Activated CD4-positive, alpha-beta memory T cell treated with anti-CD3 and anti-CD28 coated beads, Interleukin-2, amount 10 ng/mL, durations not matched to agents 7 days and 5 days (primary cell): ENCODE data around the gene SRP68. TPM values are rescaled to one million over a fixed set of nuclear protein-coding genes. Genes with fewer than 3 reads are reported as not detected.

Source experiments
- CTCF ChIA-PET: fragments of 350-600 bp; sonication (Branson Sonifier 250); formaldehyde crosslinking; loops from one replicate; lab custom pipeline; 2021; ENCODE audit warnings: antibody characterized with exemption, inconsistent platforms; lab: Charles Lee
- POLR2A ChIA-PET: fragments of 350-600 bp; sonication (Branson Sonifier 250); formaldehyde crosslinking; loops from one replicate; lab custom pipeline; 2021; ENCODE audit warnings: antibody characterized with exemption; lab: Charles Lee
- DNase-seq: peaks from one replicate; pipeline ENCODE4 v3.0.0-alpha.2; 2020
- H3K27ac Mint-ChIP-seq: one replicate; pipeline ENCODE4 v1.8.0; 2021; ENCODE audit warnings: mild to moderate bottlenecking, mixed read lengths
- H3K27me3 Mint-ChIP-seq: one replicate; pipeline ENCODE4 v1.8.0; 2021; ENCODE audit warnings: mixed read lengths
- H3K36me3 Mint-ChIP-seq: one replicate; pipeline ENCODE4 v1.8.0; 2021; ENCODE audit warnings: low read depth, mixed read lengths
- H3K4me1 Mint-ChIP-seq: one replicate; pipeline ENCODE4 v1.8.0; 2021; ENCODE audit warnings: mixed read lengths
- H3K4me3 Mint-ChIP-seq: one replicate; pipeline ENCODE4 v1.8.0; 2021; ENCODE audit warnings: mild to moderate bottlenecking, mixed read lengths
- H3K9me3 Mint-ChIP-seq: one replicate; pipeline ENCODE4 v1.8.0; 2021; ENCODE audit warnings: mixed read lengths
- total RNA-seq, 2 experiments: library from RNA; stranded (reverse); gene quantifications; one replicate each; pipeline ENCODE4 v1.2.3, GENCODE V29; 2021

SRP68 gene
- total RNA-seq, 2 experiments from 2014 or later, result 92.8 to 94.6 TPM

DNA sequence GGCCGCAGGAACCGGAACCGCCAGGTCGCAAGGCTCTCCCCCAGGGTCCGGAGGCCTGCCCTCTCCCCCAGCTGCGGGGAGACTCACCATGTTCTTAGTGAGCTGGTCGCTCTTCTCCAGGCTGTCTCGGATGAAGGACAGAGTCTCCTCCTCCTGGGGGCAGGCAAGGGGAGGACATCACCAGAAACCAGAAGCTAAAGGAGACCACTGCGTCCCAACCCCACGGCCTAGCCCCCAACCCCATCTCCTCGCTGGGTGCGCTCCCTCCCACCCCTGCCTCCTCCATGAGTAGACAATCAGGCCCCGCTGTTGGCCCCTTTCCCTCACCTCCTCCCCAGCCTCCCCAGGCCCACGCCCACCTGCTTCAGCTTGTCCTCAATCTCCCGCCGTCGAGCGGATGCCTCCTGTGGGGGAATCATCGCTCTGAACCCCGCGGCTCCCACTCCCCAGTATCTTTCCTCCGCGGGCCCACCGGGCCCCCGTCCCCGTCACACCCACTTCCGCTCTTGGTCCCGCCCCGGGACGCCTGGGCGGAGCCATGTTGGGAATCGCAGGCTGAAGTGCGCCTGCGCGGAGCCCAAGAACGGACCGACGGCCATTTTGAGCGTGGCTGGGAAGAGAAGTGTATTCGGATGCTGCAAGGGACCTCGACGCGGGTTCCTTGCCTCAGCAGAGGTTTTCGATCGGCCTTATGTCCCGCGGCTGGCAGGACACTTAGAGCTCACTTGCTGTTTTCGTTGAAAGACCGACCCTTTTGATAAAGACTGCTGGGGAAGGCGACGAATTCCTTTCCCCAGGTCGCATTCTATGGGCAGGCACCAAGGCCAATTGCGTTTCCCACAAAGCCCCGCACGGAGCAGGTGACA, 31.2 kb upstream of the SRP68 start, which contains the start of gene EXOC7:
TSS of gene EXOC7 (minus strand) at position 514 of the 866 bp plus-strand sequence. CDS start at position 419, 95 bp downstream.
- H3K9me3 Mint-ChIP-seq, result no peaks in the 10 kb centered on the region
- H3K36me3 Mint-ChIP-seq, result peaks cover 36% of the 10 kb centered on the region
- ChIA-PET POLR2A (interaction anchor here (0.7 to 3.2 kb wide), 35 partner anchors 8 to 455 kb away, joined by 3 to 37 read pairs (median 4); partner anchors contain the start of genes MRPL38, PRPSAP1, SRP68 and TRIM65), CTCF (interaction anchor here (0.7 to 2.6 kb wide), 11 partner anchors 10 to 294 kb away, joined by 3 to 21 read pairs (median 5); no protein-coding TSS in a partner anchor)
- peaks cover 30% of the 10 kb centered on the region for H3K4me1 Mint-ChIP-seq
- H3K27ac Mint-ChIP-seq, result peak within 1 kb of the TSS; percentile 92
- peak within 1 kb of the TSS; percentile 95 for H3K4me3 Mint-ChIP-seq
- H3K27me3 Mint-ChIP-seq, result no peaks in the 10 kb centered on the region
- DNase-seq, result peak; percentile 94

DNA sequence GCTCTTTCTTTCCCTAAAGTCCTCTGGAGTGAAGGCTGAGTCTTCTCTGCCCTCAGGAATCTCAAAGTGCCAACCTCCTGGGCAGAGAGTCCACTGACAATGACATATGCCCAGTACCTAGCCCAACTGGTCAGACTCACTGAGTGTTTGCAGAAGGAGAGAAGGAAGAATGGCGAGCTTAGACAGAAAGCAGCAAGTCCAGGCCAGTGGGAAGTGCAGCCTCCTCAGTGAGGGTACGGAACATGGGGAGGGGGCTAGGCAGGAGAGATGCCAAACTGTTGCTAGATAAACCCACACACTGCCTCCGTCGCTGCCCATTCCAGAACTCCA, 30.6 kb upstream of the SRP68 start:
- H3K36me3 Mint-ChIP-seq, result peaks cover 37% of the 10 kb centered on the region
- peak overlapping the region; percentile 95 for H3K4me3 Mint-ChIP-seq
- peaks cover 30% of the 10 kb centered on the region for H3K4me1 Mint-ChIP-seq
- peak overlapping the region; percentile 92 for H3K27ac Mint-ChIP-seq
- ChIA-PET POLR2A (interaction anchor here (0.7 to 3.2 kb wide), 25 partner anchors 8 to 281 kb away, joined by 3 to 37 read pairs (median 5); partner anchors contain the start of genes MRPL38, PRPSAP1, SRP68 and TRIM65), CTCF (interaction anchor here (0.7 to 2.6 kb wide), 8 partner anchors 13 to 295 kb away, joined by 3 to 21 read pairs (median 5); no protein-coding TSS in a partner anchor)
- no peak for DNase-seq
- no peaks in the 10 kb centered on the region for H3K9me3 Mint-ChIP-seq
- no peaks in the 10 kb centered on the region for H3K27me3 Mint-ChIP-seq

DNA sequence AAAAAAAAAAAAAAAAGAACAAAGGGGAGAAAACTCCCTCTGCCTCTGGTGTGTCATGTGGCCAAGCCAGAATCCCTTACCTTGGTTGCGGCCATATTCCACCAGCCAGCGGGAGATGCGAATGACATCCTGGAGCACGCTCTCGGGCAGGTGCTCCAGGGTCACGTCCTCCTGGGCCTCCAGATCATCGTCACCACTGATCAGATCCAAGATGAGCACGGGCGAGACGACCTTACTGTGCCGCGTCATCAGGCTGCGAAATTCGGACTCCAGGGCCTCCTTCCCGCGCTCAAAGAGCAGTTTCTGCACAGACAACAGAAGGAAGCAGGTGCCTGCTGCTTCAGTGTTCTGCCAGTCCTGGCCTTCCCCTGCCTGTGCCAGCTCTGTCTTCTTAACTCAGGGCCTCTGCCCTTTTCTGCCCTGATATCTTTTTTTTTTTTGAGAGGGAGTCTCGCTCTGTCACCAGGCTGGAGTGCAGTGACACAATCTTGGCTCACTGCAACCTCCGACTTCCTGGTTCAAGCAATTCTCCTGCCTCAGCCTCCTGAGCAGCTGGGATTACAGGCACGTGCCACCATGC, 25.5 kb upstream of the SRP68 start:
- Mint-ChIP-seq H3K27me3 (no peaks in the 10 kb centered on the region), H3K4me1 (peaks cover 19% of the 10 kb centered on the region), H3K4me3 (no peak overlapping the region), H3K9me3 (no peaks in the 10 kb centered on the region), H3K27ac (no peak overlapping the region), H3K36me3 (peaks cover 52% of the 10 kb centered on the region)
- POLR2A ChIA-PET, result no interaction called here
- DNase-seq, result no peak
- CTCF ChIA-PET, result no interaction called here

DNA sequence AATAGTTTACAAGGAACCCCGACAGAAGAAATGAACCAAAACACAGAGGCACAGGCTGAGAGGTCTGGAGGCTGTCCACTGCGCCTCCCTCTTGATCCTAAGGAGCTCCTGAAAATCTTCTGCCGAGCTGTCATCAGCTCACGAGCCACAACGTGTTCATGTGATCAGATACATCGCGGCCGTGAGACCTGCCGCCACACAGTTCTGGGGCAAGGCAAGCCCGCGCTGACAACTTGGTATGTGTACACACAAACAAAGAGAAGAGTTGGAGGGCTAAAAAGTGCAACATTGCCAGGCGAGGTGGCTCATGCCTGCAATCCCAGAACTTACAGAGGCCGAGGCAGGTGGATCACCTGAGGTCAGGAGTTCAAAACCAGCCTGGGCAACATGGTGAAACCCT, 23.6 kb upstream of the SRP68 start:
- no peak overlapping the region for H3K4me3 Mint-ChIP-seq
- peaks cover 9% of the 10 kb centered on the region for H3K4me1 Mint-ChIP-seq
- POLR2A ChIA-PET, result interaction anchor here (0.9 to 1.0 kb wide), 2 partner anchors 8 to 95 kb away, joined by 3 to 6 read pairs; partner anchors contain the start of gene EXOC7
- peaks cover 50% of the 10 kb centered on the region for H3K36me3 Mint-ChIP-seq
- no peak overlapping the region for H3K27ac Mint-ChIP-seq
- no peak for DNase-seq
- no peaks in the 10 kb centered on the region for H3K27me3 Mint-ChIP-seq
- H3K9me3 Mint-ChIP-seq, result no peaks in the 10 kb centered on the region
- CTCF ChIA-PET, result interaction anchor here (0.6 to 1.3 kb wide), 4 partner anchors 13 to 113 kb away, joined by 3 to 4 read pairs (median 4); no protein-coding TSS in a partner anchor

DNA sequence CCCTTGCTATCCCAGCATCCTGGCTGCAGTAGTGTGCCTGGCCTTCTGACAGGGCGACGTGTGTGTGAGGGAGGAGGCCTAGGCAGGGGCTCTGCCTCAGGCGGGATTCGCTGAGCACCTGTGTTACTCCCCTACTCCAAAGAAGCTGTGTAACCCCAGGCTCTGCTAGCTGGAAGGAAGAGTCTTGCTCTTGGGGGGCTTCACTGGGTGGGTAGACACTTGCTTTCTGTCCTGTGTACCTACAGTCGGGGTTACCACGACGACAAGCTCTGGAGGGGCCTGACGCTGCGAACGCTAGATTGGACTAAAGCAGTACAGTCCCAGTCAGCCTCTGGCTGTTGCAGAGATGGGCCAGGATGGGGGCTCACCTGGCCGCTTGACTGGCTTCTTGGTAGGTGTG, 21.7 kb upstream of the SRP68 start:
- POLR2A ChIA-PET, result interaction anchor here (1.3 to 1.7 kb wide), 2 partner anchors 9 to 11 kb away, joined by 4 to 7 read pairs; partner anchors contain the start of gene EXOC7
- Mint-ChIP-seq H3K27ac (no peak overlapping the region), H3K4me1 (peaks cover 6% of the 10 kb centered on the region), H3K27me3 (no peaks in the 10 kb centered on the region), H3K36me3 (peaks cover 51% of the 10 kb centered on the region), H3K4me3 (no peak overlapping the region), H3K9me3 (no peaks in the 10 kb centered on the region)
- CTCF ChIA-PET, result interaction anchor here (1.4 kb wide), 1 partner anchor 10 kb away, joined by 3 read pairs; the partner anchor contains the start of gene EXOC7
- DNase-seq, result no peak

DNA sequence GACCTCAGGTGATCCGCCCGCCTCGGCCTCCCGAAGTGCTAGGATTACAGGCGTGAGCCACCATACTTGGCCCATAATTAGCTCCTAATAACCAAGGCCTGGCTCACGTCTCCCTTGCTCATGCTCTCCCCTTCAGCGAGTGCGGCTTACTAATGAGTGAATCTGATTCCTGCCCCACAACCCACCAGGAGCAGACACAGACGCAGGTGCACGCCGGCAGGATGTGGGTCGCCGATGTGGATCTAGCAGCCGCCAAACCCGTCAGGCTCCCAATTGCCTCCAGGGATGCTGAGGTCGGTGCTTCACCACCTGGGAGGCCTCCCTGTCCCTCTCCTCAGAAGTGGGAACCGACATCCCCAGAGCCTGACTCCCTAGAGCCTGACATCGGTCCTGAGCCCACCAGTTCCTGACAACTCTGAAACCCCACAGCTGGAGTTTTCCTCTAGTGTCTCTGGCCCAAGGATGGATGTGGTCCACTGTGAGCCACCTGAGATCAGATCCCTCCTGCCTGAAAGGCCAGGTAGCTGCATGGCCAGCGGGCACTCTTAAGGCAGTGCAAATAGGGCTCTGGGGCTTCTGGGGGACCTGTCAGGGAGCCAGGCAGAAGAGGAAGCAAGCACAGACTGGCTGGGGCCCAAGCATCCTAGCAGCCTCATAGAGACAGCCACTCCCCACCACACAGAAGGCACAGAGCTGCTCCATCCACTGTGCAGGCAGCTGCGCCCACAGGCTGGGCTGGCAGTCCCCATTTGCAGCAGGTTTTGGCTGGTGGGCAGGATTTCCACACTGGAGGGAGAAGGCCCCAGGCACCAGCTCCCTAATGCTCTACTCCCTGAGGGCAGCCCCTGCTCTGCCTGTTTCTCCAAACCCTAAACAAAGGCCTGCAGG, 20.5 kb upstream of the SRP68 start:
- ChIA-PET POLR2A (interaction anchor here (0.6 to 1.7 kb wide), 5 partner anchors 10 to 568 kb away, joined by 3 to 7 read pairs (median 3); partner anchors contain the start of genes ACOX1, EXOC7 and TEN1), CTCF (interaction anchor here (0.6 to 0.7 kb wide), 2 partner anchors 226 to 443 kb away, joined by 4 to 5 read pairs; no protein-coding TSS in a partner anchor)
- H3K4me1 Mint-ChIP-seq, result peaks cover 6% of the 10 kb centered on the region
- H3K9me3 Mint-ChIP-seq, result no peaks in the 10 kb centered on the region
- H3K27ac Mint-ChIP-seq, result no peak overlapping the region
- no peak overlapping the region for H3K4me3 Mint-ChIP-seq
- DNase-seq, result no peak
- no peaks in the 10 kb centered on the region for H3K27me3 Mint-ChIP-seq
- peaks cover 51% of the 10 kb centered on the region for H3K36me3 Mint-ChIP-seq

DNA sequence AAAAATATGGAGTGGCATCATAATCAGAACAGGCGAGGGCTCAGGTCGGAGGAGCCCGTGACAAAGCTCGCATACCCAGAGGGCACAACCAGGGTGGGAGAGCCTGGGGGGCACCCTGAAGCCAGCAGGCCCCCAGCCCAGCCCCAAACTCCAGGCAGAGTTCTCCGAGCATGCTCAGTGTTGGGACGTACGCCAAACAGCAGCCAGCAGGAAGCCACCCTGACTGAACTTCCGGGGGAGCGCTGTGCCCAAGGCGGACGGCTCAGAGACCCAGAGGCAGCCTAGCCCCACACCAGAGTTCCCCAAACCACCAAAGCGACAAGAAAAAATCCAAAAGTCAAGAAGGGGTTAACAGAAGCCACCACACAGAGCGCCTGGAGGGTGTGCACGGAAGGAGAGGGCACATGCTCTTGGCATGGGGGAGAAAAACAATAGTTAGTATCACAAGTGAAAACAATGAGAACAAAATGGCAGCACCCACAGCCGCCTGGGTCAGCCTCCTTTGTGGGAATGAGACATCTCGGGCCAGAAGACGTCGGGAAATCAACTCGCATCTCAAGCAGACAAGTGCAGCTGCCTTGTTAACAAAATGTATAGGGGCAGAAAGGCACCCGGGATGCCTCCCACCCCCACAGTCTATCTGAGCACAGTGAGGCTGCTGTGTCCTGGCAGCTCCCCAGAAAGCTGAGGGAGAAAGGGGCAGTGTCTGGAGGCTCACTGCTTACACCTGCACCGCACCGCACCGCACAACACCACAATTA, 19.4 kb upstream of the SRP68 start:
- CTCF ChIA-PET, result interaction anchor here (0.6 to 0.7 kb wide), 2 partner anchors 227 to 442 kb away, joined by 4 to 5 read pairs; no protein-coding TSS in a partner anchor
- Mint-ChIP-seq H3K27me3 (no peaks in the 10 kb centered on the region), H3K27ac (peak overlapping the region; percentile 76), H3K9me3 (no peaks in the 10 kb centered on the region), H3K4me1 (peaks cover 6% of the 10 kb centered on the region), H3K4me3 (no peak overlapping the region), H3K36me3 (peaks cover 44% of the 10 kb centered on the region)
- POLR2A ChIA-PET, result interaction anchor here (0.6 to 2.6 kb wide), 3 partner anchors 12 to 569 kb away, joined by 3 to 7 read pairs (median 3); partner anchors contain the start of genes ACOX1, EXOC7 and TEN1
- DNase-seq, result no peak

DNA sequence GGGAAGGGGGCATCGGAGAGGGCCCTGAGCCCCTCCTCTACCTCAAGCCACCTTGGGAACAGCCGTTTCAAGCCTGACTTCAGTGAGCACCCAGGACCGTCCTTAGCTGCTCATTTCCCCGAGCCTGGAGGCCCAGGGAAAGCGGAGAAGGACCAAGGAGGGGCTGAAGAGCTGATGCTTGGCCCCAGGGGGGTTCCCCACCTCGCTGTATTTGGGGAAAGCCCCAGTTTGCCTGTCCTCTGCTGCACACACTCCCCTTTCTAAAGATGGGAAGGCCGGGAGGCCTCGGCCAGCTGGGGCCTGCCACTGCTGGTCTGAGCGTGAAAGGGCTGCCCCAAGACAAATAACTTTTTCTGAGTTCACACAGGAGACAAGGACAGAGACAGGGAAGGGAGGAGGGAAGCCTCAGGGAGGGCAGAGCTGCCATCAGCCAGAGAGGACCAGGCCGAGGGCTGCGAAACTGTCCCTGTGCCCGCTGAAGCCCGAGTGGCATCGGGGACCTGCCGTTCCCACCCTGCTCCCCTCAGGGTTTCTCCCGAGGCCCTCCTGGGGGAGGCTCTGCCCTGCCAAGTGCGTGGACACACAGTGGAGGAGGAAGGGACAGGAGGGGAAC, 18.3 kb upstream of the SRP68 start:
- H3K27me3 Mint-ChIP-seq, result no peaks in the 10 kb centered on the region
- ChIA-PET CTCF (no interaction called here), POLR2A (interaction anchor here (1.1 to 2.6 kb wide), 2 partner anchors 13 to 263 kb away, joined by 3 to 7 read pairs; partner anchors contain the start of genes EXOC7 and PRPSAP1)
- no peak overlapping the region for H3K27ac Mint-ChIP-seq
- peaks cover 6% of the 10 kb centered on the region for H3K4me1 Mint-ChIP-seq
- DNase-seq, result no peak
- no peak overlapping the region for H3K4me3 Mint-ChIP-seq
- peaks cover 46% of the 10 kb centered on the region for H3K36me3 Mint-ChIP-seq
- no peaks in the 10 kb centered on the region for H3K9me3 Mint-ChIP-seq

DNA sequence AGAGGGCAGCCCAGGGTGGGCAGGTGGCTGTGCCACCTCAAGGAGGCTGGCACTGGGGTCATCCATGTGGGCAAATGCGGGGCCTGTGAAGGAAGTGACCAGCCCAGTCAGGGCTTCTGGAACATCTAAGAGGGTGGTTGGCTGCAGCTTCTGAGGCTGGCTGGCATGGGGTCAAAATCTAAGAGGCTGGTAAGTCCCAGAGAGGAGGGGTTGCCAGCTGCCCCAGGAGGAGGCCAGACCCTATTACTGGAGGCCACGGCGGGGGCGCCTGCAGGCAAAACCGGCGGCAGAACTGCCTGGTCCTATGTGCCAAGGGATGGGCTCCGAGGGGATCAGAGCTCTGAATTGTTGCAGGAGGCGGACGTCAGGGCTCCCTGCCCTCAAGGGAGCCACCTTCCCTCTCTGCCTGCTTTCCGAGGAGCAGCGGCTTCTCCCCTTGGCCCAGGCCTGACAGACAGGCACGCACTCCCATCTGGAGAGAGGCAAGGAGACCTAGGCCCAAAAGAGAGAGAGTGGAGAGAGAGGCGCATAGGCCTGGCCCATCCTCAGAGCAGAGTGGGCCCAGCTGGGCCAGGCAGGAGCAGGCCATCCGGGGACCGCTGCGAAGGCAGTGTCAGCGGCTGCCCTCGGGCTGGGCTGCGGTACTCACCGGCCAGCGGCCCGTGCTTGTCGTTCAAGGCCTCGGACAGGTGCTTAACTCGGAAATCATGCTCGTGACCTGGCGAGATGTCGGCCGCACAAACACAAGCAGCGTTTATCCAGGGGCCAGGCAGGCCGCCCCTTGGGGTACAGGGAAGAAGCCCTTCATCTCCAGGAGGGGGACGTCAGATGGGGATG, 17.6 kb upstream of the SRP68 start:
- Mint-ChIP-seq H3K9me3 (no peaks in the 10 kb centered on the region), H3K4me3 (no peak overlapping the region), H3K27ac (no peak overlapping the region), H3K27me3 (no peaks in the 10 kb centered on the region), H3K36me3 (peaks cover 50% of the 10 kb centered on the region), H3K4me1 (peaks cover 6% of the 10 kb centered on the region)
- ChIA-PET CTCF (no interaction called here), POLR2A (interaction anchor here (1.1 to 2.6 kb wide), 2 partner anchors 13 to 264 kb away, joined by 3 to 7 read pairs; partner anchors contain the start of genes EXOC7 and PRPSAP1)
- DNase-seq, result no peak

DNA sequence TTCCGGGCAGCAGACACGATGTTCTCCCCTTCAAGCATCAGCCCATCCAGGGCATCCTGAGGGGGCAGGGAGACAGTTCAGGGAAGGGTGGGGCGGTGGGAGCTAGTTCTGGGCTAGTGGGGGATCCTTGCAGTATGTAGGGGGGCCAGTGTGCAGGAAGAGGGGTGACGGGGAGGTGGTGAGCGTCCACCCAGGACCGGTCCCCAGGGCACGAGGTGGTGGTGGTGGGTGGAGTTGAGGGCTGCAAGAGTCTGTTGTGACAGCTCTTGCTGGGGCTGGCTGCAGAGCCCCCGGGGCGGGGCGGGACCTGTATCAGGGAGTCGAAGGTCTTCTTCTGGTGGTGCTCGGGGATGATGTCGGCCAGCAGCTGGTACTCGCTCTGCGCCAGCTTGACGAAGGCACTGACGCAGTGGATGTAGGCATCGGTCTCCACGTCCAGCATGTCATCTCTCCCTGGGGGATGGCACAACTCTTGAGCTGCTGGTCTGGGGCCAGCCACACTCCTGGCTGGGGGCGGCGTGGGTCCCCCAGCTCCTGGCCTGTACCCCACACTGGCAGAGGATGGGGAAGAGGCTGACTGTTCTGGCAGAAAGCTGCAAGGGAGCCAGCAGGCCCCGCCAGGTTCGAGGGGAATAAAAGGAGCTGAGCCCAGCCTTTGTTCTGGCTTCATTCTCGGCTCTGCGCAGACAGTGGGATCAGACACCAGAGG, 16.7 kb upstream of the SRP68 start:
- Mint-ChIP-seq H3K27ac (no peak overlapping the region), H3K9me3 (no peaks in the 10 kb centered on the region), H3K36me3 (peaks cover 57% of the 10 kb centered on the region), H3K4me1 (peaks cover 6% of the 10 kb centered on the region), H3K27me3 (no peaks in the 10 kb centered on the region), H3K4me3 (no peak overlapping the region)
- DNase-seq, result no peak
- CTCF ChIA-PET, result no interaction called here
- POLR2A ChIA-PET, result interaction anchor here (0.6 to 2.6 kb wide), 2 partner anchors 14 to 88 kb away, joined by 3 to 7 read pairs; partner anchors contain the start of genes CDK3 and EXOC7
